ENCODE data around the gene CFAP54.

CFAP54 gene

GRCh38 chr12:96866801-96867590 is 377.6 kb downstream of the CFAP54 start:
- DNase-seq (ENCODE audit: low spot score): no peak
- H3K27ac ChIP-seq: no peak overlapping the region
- TF ChIP-seq, protein P1, sequence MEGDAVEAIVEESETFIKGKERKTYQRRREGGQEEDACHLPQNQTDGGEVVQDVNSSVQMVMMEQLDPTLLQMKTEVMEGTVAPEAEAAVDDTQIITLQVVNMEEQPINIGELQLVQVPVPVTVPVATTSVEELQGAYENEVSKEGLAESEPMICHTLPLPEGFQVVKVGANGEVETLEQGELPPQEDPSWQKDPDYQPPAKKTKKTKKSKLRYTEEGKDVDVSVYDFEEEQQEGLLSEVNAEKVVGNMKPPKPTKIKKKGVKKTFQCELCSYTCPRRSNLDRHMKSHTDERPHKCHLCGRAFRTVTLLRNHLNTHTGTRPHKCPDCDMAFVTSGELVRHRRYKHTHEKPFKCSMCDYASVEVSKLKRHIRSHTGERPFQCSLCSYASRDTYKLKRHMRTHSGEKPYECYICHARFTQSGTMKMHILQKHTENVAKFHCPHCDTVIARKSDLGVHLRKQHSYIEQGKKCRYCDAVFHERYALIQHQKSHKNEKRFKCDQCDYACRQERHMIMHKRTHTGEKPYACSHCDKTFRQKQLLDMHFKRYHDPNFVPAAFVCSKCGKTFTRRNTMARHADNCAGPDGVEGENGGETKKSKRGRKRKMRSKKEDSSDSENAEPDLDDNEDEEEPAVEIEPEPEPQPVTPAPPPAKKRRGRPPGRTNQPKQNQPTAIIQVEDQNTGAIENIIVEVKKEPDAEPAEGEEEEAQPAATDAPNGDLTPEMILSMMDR (IDR thresholded peaks at IDR 0.05): no peak
- H3K4me3 ChIP-seq: no peak overlapping the region

- no peak for DNase-seq (ENCODE audit: low spot score)
- TF ChIP-seq, protein P1 (IDR thresholded peaks at IDR 0.05): no peak
- H3K4me3 ChIP-seq: no peak overlapping the region
- H3K27ac ChIP-seq: no peak overlapping the region
Observed at GRCh38 chr12:96870946-96871345, 381.6 kb downstream of the CFAP54 start.

DNA sequence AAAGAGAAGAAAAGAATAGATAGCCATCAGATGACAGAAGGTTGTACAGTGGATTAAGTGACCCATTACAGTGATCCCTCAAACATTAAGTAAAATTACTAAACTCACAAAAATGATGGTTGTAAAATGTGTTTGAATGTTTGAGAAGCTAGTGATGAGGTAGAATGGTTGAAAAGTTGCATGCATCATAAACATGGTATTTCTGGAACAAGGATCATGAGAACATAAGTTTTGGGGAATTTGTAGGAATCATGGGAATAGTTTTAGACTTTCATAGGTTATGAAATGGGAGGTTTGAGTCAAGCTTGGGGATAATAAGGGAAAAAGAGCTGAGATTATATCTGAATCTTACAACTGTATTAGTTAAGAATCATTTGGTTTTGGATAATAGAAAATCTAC is 383.6 kb downstream of the CFAP54 start:
- TF ChIP-seq, protein P1 (IDR thresholded peaks at IDR 0.05): no peak
- H3K27ac ChIP-seq: no peak overlapping the region
- DNase-seq (ENCODE audit: low spot score): no peak
- H3K4me3 ChIP-seq: no peak overlapping the region

GRCh38 chr12:96874211-96874610 is 384.8 kb downstream of the CFAP54 start:
- TF ChIP-seq, protein P1 (IDR thresholded peaks at IDR 0.05): no peak
- no peak for DNase-seq (ENCODE audit: low spot score)
- Histone ChIP-seq H3K27ac (no peak overlapping the region), H3K4me3 (no peak overlapping the region)

GRCh38 chr12:96876966-96877365 is 387.6 kb downstream of the CFAP54 start:
- Histone ChIP-seq H3K27ac (no peak overlapping the region), H3K4me3 (no peak overlapping the region)
- no peak for DNase-seq (ENCODE audit: low spot score)
- TF ChIP-seq, protein P1 (IDR thresholded peaks at IDR 0.05): no peak

GRCh38 chr12:96878704-96879103 is 389.3 kb downstream of the CFAP54 start:
- Histone ChIP-seq H3K27ac (no peak overlapping the region), H3K4me3 (no peak overlapping the region)
- TF ChIP-seq, protein P1 (IDR thresholded peaks at IDR 0.05): no peak
- DNase-seq (ENCODE audit: low spot score): no peak

GRCh38 chr12:96879301-96879700 is 389.9 kb downstream of the CFAP54 start:
- DNase-seq (ENCODE audit: low spot score): no peak
- no peak overlapping the region for H3K27ac ChIP-seq
- H3K4me3 ChIP-seq: no peak overlapping the region
- TF ChIP-seq, protein P1 (IDR thresholded peaks at IDR 0.05): no peak
